ENCODE data around the gene DLGAP1.

GRCh38 chr18:3498698-3499471 lies 956.2 kb downstream of the DLGAP1 start:
- TF ChIP-seq, protein P1, sequence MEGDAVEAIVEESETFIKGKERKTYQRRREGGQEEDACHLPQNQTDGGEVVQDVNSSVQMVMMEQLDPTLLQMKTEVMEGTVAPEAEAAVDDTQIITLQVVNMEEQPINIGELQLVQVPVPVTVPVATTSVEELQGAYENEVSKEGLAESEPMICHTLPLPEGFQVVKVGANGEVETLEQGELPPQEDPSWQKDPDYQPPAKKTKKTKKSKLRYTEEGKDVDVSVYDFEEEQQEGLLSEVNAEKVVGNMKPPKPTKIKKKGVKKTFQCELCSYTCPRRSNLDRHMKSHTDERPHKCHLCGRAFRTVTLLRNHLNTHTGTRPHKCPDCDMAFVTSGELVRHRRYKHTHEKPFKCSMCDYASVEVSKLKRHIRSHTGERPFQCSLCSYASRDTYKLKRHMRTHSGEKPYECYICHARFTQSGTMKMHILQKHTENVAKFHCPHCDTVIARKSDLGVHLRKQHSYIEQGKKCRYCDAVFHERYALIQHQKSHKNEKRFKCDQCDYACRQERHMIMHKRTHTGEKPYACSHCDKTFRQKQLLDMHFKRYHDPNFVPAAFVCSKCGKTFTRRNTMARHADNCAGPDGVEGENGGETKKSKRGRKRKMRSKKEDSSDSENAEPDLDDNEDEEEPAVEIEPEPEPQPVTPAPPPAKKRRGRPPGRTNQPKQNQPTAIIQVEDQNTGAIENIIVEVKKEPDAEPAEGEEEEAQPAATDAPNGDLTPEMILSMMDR (IDR thresholded peaks at IDR 0.05; ENCODE audit: insufficient read depth, low read length, poor library complexity, severe bottlenecking) = no peak
- TF ChIP-seq EZH2phosphoT487 (conservative IDR thresholded peaks at IDR 0.05; ENCODE audit: low read length) = no peak
